ENCODE measurements around the gene HUS1B.
A peak's percentile ranks its signal among the peaks of the same experiment; 100 is the strongest.
"Not testable (repeated sequence)": the region's sequence is repeated elsewhere in the genome, so short reads cannot be mapped to it uniquely, and the experiment has no call there.

Gene HUS1B

GRCh38 chr6:689223-689622 is 32.3 kb upstream of the HUS1B start:
- H3K4me3 ChIP-seq (ENCODE audit: low read length), result no peak overlapping the region
- TF ChIP-seq ZNF274 (IDR thresholded peaks at IDR 0.05; ENCODE audit: low read depth, low read length), result no peak

DNA sequence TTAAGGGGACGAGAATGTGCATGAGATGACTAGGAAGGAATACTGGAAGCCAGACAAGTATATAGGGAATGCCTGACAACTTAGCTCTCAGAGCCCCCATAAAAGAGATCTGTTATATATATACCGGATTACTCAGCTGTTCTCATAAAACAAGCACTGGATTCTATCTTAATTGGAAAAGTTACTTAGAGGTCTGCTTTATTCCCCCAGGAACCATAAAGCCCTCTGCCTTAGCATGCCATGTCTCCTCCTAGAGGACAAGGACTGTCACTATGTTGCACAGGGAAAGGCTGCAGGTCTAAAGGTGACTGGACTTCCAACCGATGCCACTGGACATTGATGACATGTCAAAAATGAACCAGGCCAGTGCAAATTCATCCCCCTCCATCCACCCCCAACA is 29.6 kb upstream of the HUS1B start:
- no peak for TF ChIP-seq ZNF274 (IDR thresholded peaks at IDR 0.05; ENCODE audit: low read depth, low read length)
- H3K4me3 ChIP-seq (ENCODE audit: low read length), result no peak overlapping the region

GRCh38 chr6:684831-685636 is 28.1 kb upstream of the HUS1B start:
- TF ChIP-seq ZNF274 (IDR thresholded peaks at IDR 0.05; ENCODE audit: low read depth, low read length), result no peak
- peak overlapping the region; percentile 46; the same call in 1 of the 2 replicates for H3K4me3 ChIP-seq (ENCODE audit: low read length)

GRCh38 chr6:683742-684440 is 27.0 kb upstream of the HUS1B start:
- no peak for TF ChIP-seq ZNF274 (IDR thresholded peaks at IDR 0.05; ENCODE audit: low read depth, low read length)
- H3K4me3 ChIP-seq (ENCODE audit: low read length), result peak overlapping the region; percentile 59

DNA sequence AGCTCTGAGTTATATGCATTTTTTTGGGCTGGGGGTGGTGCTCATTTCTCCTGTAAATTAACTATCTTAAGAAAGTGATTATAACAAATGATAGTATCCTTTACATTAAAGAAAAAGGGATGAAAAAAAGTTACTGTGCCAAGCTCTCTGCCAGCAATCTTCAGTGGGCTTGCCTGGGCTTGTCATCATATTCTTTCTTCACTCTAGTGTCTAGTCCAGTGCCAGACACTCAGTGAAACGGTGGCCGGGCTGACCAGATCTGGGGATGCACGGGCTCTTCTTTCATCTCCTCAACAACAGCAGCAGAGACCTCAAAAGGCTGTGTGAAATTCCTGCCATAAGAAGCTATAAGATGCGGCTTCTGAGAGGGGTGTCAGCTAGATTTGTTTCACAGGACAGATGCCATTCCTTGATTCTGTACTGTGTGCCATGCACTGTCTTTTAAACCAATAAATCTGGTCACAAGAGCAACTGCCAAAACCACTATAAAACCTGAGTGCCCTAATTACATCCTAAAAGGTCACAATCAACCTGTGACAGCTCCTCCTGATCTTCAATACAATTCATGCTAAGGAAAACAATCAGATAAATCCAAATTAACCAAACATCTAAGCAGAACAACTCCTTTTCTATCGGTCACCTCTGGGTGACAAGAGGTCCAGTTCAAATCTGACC is 23.9 kb upstream of the HUS1B start:
- H3K4me3 ChIP-seq (ENCODE audit: low read length), result no peak overlapping the region
- no peak for TF ChIP-seq ZNF274 (IDR thresholded peaks at IDR 0.05; ENCODE audit: low read depth, low read length)

DNA sequence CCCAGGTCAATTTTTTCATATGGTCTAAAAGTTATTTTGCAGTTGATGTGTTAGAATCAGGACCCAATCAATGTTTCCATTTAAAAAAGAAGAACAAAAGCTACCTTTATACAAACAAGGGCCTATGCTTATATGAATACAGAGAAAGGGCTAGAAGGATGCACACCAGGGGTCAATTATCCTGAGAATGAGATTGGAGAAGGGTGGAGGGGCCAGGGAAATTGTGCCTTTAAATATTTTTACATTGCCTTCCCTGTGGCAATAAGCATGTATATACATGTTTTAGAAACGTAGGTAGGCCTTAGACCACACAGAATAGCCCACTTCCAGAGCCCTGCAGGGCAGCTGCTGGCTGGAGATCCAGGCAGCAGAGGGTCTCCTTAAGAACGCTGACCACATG is 23.4 kb upstream of the HUS1B start:
- H3K4me3 ChIP-seq (ENCODE audit: low read length), result no peak overlapping the region
- no peak for TF ChIP-seq ZNF274 (IDR thresholded peaks at IDR 0.05; ENCODE audit: low read depth, low read length)

DNA sequence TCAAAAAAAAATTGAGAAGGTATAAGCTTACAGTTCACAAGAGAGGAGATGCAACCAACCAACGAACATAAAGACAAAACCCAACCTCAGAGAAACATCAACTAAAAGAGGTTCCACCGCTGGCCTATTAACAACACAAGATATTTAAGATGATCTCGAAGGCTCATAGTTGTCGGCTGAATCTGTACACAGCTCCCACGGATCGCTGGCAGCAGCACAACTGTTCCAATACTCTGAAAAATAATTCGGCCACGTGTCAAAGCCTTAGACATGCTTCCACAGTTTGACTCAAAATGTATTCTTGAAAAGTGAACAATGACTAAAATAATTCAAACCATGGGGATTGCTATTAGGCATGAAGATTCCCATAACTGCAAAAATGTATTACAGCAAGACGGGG is 22.4 kb upstream of the HUS1B start:
- no peak for TF ChIP-seq ZNF274 (IDR thresholded peaks at IDR 0.05; ENCODE audit: low read depth, low read length)

GRCh38 chr6:678520-678919 is 21.6 kb upstream of the HUS1B start:
- H3K4me3 ChIP-seq (ENCODE audit: low read length), result no peak overlapping the region
- TF ChIP-seq ZNF274 (IDR thresholded peaks at IDR 0.05; ENCODE audit: low read depth, low read length), result no peak

More for the DNA sequence above, 22.4 kb upstream of the HUS1B start:
- no peak overlapping the region for H3K4me3 ChIP-seq (ENCODE audit: low read length)

DNA sequence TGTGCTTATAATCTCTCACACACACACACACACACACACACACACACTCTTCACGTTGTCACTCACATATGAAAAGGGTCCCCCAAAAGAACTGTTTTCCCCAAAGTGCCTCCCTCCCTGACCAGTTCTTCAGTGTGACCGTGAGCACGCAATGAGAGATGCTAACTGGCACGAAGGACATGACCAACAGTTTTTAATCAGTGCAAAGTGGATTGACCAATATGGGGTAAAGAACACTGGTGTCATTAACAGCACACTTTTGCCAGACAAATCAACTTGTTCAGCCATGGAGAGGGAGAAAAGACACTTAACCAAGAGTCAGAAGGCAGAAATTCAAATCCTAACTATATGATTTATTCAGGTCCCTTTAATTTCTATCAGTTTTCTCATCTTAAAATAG is 21.0 kb upstream of the HUS1B start:
- no peak for TF ChIP-seq ZNF274 (IDR thresholded peaks at IDR 0.05; ENCODE audit: low read depth, low read length)
- no peak overlapping the region for H3K4me3 ChIP-seq (ENCODE audit: low read length)

DNA sequence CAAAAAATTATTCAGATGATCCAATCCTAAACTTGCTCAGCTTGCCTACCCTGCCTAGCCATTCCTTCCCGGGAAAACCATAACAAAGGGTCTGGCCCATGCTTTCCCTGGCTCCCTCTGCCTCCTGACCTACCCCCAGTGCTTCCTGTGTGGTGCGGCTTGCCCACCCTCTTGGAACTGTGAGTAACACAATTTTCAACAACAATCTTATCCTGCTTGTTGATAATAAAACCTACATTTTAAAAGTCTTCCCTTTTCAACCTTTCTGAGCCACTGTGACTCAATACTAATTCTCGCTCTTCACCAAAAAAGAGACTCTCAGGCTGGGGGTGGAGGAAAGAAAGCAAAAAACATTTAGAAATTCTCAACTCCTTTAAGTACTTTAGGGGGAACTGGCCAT is 18.1 kb upstream of the HUS1B start:
- TF ChIP-seq ZNF274 (IDR thresholded peaks at IDR 0.05; ENCODE audit: low read depth, low read length), result no peak
- no peak overlapping the region for H3K4me3 ChIP-seq (ENCODE audit: low read length)

- TF ChIP-seq ZNF274 (IDR thresholded peaks at IDR 0.05; ENCODE audit: low read depth, low read length), result no peak
- H3K4me3 ChIP-seq (ENCODE audit: low read length), result no peak overlapping the region
Observed at GRCh38 chr6:674406-674805, 17.5 kb upstream of the HUS1B start.

DNA sequence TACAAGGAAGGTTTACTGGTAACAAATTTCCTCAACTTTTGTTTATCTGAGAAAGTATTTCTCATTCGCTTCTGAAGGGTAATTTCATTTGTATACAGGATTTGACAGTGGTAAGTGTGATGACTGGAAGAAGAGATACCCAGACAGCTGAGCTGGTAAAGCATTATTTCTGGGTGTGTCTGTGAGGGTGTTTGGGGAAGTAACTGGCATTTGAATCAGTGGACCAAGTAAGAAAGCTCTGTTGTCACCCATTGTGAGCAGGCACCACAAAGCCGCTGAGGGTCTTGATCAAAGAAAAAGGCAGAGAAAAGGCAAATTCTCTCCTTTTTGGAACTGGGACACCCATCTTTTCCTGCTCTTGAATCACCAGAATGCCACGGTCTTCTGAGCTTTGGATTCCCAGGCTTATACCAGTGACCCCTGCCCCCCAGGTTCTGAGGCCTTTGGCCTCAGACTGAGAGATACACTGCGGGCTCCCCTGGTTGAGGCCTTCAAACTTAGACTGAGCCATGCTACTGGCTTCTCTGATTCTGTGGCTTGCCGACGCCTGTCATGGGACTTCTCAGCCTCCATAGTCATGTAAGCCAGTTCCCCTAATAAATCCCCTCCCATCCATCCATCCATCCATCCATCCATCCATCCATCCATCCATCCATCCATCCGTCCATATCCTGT is 10.5 kb upstream of the HUS1B start:
- no peak overlapping the region for H3K4me3 ChIP-seq (ENCODE audit: low read length)

DNA sequence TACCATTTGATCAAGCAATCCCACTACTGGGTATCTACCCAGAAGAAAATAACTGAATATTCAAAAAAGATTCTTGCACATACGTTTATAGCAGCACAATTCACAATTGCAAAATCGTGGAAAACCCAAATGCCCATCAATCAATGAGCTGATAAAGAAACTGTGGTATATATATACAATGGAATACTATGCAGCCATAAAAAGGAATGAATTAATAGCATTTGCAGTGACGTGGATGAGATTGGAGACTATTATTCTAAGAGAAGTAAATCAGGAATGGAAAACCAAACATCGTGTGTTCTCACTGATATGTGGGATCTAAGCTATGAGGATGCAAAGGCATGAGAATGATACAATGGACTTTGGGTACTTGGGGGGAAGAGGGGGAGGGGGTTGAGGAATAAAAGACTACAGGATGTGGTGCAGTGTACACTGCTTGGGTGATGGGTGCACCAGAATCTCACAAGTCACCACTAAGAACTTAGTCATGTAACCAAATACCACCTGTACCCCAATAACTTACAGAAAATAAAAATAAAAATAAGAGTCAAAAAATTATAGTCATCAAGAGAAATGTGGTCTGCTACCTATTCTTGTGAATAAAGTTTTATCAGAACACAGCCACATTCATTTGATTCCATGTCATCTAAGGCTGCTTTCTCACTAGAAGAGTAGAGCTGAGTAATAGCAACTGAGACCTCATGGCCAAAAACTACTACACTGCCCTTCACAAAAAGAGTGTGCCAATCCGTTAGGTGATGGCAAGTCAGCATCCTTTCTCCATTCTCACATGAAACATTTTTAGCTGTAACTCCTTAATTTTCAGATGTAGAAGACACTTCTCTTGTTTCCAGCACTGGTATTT is 8.7 kb upstream of the HUS1B start:
- TF ChIP-seq ZNF274 (IDR thresholded peaks at IDR 0.05; ENCODE audit: low read depth, low read length), result no peak
- H3K4me3 ChIP-seq (ENCODE audit: low read length), result no peak overlapping the region

More for the DNA sequence above, 10.5 kb upstream of the HUS1B start:
- no peak for TF ChIP-seq ZNF274 (IDR thresholded peaks at IDR 0.05; ENCODE audit: low read depth, low read length)

DNA sequence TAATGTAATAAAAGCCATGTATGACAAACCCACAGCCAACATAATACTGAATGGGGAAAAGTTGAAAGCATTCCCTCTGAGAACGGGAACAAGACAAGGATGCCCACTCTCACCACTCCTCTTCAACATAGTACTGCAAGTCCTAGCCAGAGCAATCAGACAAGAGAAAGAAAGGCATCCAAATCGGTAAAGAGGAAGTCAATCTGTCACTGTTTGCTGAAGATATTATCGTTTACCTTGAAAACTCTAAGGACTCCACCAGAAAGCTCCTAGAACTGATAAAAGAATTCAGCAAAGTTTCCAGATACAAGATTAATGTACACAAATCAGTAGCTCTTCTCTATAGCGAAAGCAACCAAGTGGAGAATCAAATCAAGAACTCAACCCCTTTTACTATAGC is 6.9 kb upstream of the HUS1B start:
- not testable (repeated sequence) for H3K4me3 ChIP-seq (ENCODE audit: low read length)
